Measurements from ENCODE around the gene SCN10A. TPM values are rescaled to one million over a fixed set of nuclear protein-coding genes. Genes with fewer than 3 reads are reported as not detected.

SCN10A gene
- total and polyA plus RNA-seq, 2 of the 13 experiments (the other 11 are each of a cell fraction or from before 2014, with no cell fraction given) = not detected

DNA sequence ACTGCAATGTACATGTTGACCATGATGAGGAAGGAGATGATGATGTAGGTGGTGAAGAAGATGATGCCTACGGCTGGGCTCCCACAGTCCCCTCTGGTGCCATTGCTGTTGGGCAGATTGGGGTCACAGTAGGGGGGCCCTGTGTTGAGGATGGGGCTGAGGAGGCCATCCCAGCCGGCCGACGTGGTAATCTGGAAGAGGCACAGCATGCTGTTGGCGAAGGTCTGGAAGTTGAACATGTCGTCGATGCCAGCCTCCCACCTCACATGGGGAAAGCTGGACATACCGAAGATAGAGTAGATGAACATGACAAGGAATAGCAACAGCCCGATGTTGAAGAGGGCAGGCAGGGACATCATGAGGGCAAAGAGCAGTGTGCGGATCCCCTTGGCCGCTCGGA is 118.0 kb downstream of the SCN10A start:
- no peaks in the 10 kb centered on the region for H3K79me2 ChIP-seq (ENCODE audit: insufficient read depth, low read length)
- 52% methylated on average over 10 of the region's 12 CpGs for WGBS (ENCODE audit: low lambda C conversion rate)
- 0 out of 5 replicates have a peak, but pooled peaks cover 0 to 3% of the 10 kb centered on the region in 2 experiments for H3K27me3 ChIP-seq (ENCODE audit: control insufficient read depth in 1 of 2, insufficient read depth in 2 of 2, low read length in 2 of 2)
- TF ChIP-seq MED1 (CRISPR knock-in tag; IDR thresholded peaks at IDR 0.05) (no peak), ZNF850 (CRISPR knock-in tag; conservative IDR thresholded peaks at IDR 0.05) (no peak), TERF1 (CRISPR knock-in tag; IDR thresholded peaks at IDR 0.05) (no peak), ZNF335 (CRISPR knock-in tag; IDR thresholded peaks at IDR 0.05) (no peak), ZFP41 (CRISPR knock-in tag; IDR thresholded peaks at IDR 0.05; ENCODE audit: borderline replicate concordance) (no peak), ZNF75D (CRISPR knock-in tag; IDR thresholded peaks at IDR 0.05; ENCODE audit: borderline replicate concordance) (no peak), SIN3A (IDR thresholded peaks at IDR 0.05; ENCODE audit: borderline replicate concordance, low read depth, low read length) (no peak), NFYC (CRISPR knock-in tag; IDR thresholded peaks at IDR 0.05) (no peak), ZSCAN20 (CRISPR knock-in tag; IDR thresholded peaks at IDR 0.05; ENCODE audit: borderline replicate concordance) (no peak), ISL2 (CRISPR knock-in tag; IDR thresholded peaks at IDR 0.05) (no peak)
- TF ChIP-seq, protein P1, sequence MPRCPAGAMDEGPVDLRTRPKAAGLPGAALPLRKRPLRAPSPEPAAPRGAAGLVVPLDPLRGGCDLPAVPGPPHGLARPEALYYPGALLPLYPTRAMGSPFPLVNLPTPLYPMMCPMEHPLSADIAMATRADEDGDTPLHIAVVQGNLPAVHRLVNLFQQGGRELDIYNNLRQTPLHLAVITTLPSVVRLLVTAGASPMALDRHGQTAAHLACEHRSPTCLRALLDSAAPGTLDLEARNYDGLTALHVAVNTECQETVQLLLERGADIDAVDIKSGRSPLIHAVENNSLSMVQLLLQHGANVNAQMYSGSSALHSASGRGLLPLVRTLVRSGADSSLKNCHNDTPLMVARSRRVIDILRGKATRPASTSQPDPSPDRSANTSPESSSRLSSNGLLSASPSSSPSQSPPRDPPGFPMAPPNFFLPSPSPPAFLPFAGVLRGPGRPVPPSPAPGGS (CRISPR knock-in tag; IDR thresholded peaks at IDR 0.05) = no peak
- TF ChIP-seq, protein P2, sequence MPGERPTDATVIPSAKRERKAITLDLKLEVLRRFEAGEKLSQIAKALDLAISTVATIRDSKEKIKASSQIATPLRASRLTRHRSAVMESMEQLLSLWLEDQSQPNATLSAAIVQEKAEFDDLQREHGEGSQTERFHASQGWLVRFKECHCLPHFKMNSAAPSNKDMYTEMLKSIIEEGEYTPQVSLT (CRISPR knock-in tag; IDR thresholded peaks at IDR 0.05; ENCODE audit: borderline replicate concordance, low read depth) = no peak
- TF ChIP-seq, protein P3, sequence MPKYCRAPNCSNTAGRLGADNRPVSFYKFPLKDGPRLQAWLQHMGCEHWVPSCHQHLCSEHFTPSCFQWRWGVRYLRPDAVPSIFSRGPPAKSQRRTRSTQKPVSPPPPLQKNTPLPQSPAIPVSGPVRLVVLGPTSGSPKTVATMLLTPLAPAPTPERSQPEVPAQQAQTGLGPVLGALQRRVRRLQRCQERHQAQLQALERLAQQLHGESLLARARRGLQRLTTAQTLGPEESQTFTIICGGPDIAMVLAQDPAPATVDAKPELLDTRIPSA (CRISPR knock-in tag; IDR thresholded peaks at IDR 0.05; ENCODE audit: borderline replicate concordance) = no peak
- no peak overlapping the region for H3K4me3 ChIP-seq (replicated peaks in 1 of 3; ENCODE audit: insufficient read depth in 1 of 3, low read depth in 2 of 3, low read length in 3 of 3)
- no peak overlapping the region for H2AFZ ChIP-seq (ENCODE audit: low read length)
- H3K9ac ChIP-seq (ENCODE audit: insufficient read depth, low read depth, low read length) = no peak overlapping the region
- intact Hi-C loops (cut with micrococcal nuclease; ENCODE audit: unreplicated experiment) = no loop called here
- H3K4me2 ChIP-seq (ENCODE audit: low read depth, low read length) = no peak overlapping the region
- H3K4me1 ChIP-seq (ENCODE audit: insufficient read depth, low read length) = no peaks in the 10 kb centered on the region
- DNase-seq (ENCODE audit: low spot score) (no peak), FAIRE-seq (no peak), ATAC-seq (no peak)
- no peaks in the 10 kb centered on the region for H3K9me3 ChIP-seq (ENCODE audit: low read length)
- ChIA-PET POLR2A (no interaction called here), CTCF (ENCODE audit: low intra/inter-chr PET ratio, low total read pairs) (no interaction called here)
- BruUV-seq (replicated peaks) = no TSS peak
- H3K36me3 ChIP-seq (replicated peaks in 1 of 2; ENCODE audit: control insufficient read depth in 1 of 2, insufficient read depth in 2 of 2, low read length in 2 of 2) = no peaks in the 10 kb centered on the region
- in situ Hi-C loops (cut with HindIII; ENCODE audit: extremely low pct_ligation_motif_present, low pct_unique_long_range_greater_than_20kb) = no loop called here
- no peak overlapping the region for H3K27ac ChIP-seq (ENCODE audit: extremely low read length, insufficient read depth, low read length)
- no peaks in the 10 kb centered on the region for H4K20me1 ChIP-seq (ENCODE audit: insufficient read depth, low read length)

All from HepG2 (cell line).